Measurements from ENCODE around the gene FAM227B. TPM values are rescaled to one million over a fixed set of nuclear protein-coding genes. Genes with fewer than 3 reads are reported as not detected.
"Not testable (repeated sequence)": the region's sequence is repeated elsewhere in the genome, so short reads cannot be mapped to it uniquely, and the experiment has no call there.

FAM227B gene
- 5.1 TPM for total RNA-seq
- long read RNA-seq, partial matches to known transcripts = 0 of 15 reads
- long read RNA-seq, other reads (novel, unspliced or antisense) = 15 of 15 reads

- Histone ChIP-seq H3K9me3 (peaks cover 7% of the 10 kb centered on the region), H3K36me3 (peaks cover 5% of the 10 kb centered on the region), H3K27me3 (ENCODE audit: low read depth) (no peaks in the 10 kb centered on the region), H3K4me3 (peak within 1 kb of the TSS; percentile 78), H3K27ac (peak within 1 kb of the TSS; percentile 94), H3K4me1 (peaks cover 23% of the 10 kb centered on the region)
- intact Hi-C loops (cut with DNase I) = no loop called here
- DNase-seq (peak; percentile 99), ATAC-seq (peak; percentile 100)
- no peak for TF ChIP-seq CTCF (IDR thresholded peaks at IDR 0.05)
Observed at GRCh38 chr15:49620658-49621368, at the start of gene FAM227B, which contains the start of gene DTWD1. FAM227B (minus strand) TSS chr15:49620818; CDS start chr15:49615171, 5,647 bp downstream. DTWD1 (plus strand) TSS chr15:49621048; CDS start chr15:49625168, 4,120 bp downstream.

- TF ChIP-seq CTCF (IDR thresholded peaks at IDR 0.05) = no peak
- no peaks in the 10 kb centered on the region for H3K27me3 ChIP-seq (ENCODE audit: low read depth)
- ATAC-seq (no peak), DNase-seq (no peak)
- H3K27ac ChIP-seq = no peak overlapping the region
- H3K9me3 ChIP-seq = no peaks in the 10 kb centered on the region
- no peak overlapping the region for H3K4me3 ChIP-seq
- intact Hi-C loops (cut with DNase I) = no loop called here
- H3K36me3 ChIP-seq = no peaks in the 10 kb centered on the region
- H3K4me1 ChIP-seq = no peaks in the 10 kb centered on the region
Observed at GRCh38 chr15:49669288-49669687, 48.7 kb upstream of the FAM227B start.

GRCh38 chr15:49666486-49666885, 45.9 kb upstream of the FAM227B start:
- H3K27me3 ChIP-seq (ENCODE audit: low read depth); intact Hi-C loops (cut with DNase I); DNase-seq; H3K27ac ChIP-seq; H3K36me3 ChIP-seq; H3K4me1 ChIP-seq; ATAC-seq; H3K9me3 ChIP-seq; H3K4me3 ChIP-seq: not testable (repeated sequence)

GRCh38 chr15:49664716-49665115, 44.1 kb upstream of the FAM227B start:
- H3K27ac ChIP-seq = no peak overlapping the region
- H3K4me1 ChIP-seq = no peaks in the 10 kb centered on the region
- no peak overlapping the region for H3K4me3 ChIP-seq
- H3K36me3 ChIP-seq = no peaks in the 10 kb centered on the region
- no peaks in the 10 kb centered on the region for H3K27me3 ChIP-seq (ENCODE audit: low read depth)
- DNase-seq (no peak), ATAC-seq (no peak)
- H3K9me3 ChIP-seq = no peaks in the 10 kb centered on the region
- intact Hi-C loops (cut with DNase I) = no loop called here
- no peak for TF ChIP-seq CTCF (IDR thresholded peaks at IDR 0.05)

- no peaks in the 10 kb centered on the region for H3K4me1 ChIP-seq
- no peak overlapping the region for H3K4me3 ChIP-seq
- no peaks in the 10 kb centered on the region for H3K27me3 ChIP-seq (ENCODE audit: low read depth)
- no peak for ATAC-seq
- intact Hi-C loops (cut with DNase I) = no loop called here
- peaks cover 19% of the 10 kb centered on the region for H3K9me3 ChIP-seq
- no peak overlapping the region for H3K27ac ChIP-seq
- no peak for DNase-seq
- no peaks in the 10 kb centered on the region for H3K36me3 ChIP-seq
- no peak for TF ChIP-seq CTCF (IDR thresholded peaks at IDR 0.05)
Observed at GRCh38 chr15:49656734-49657133, 36.1 kb upstream of the FAM227B start.

- no peaks in the 10 kb centered on the region for H3K27me3 ChIP-seq (ENCODE audit: low read depth)
- DNase-seq = no peak
- no peaks in the 10 kb centered on the region for H3K36me3 ChIP-seq
- H3K4me1 ChIP-seq = no peaks in the 10 kb centered on the region
- ATAC-seq = no peak
- H3K4me3 ChIP-seq = no peak overlapping the region
- TF ChIP-seq CTCF (IDR thresholded peaks at IDR 0.05) = no peak
- peaks cover 19% of the 10 kb centered on the region for H3K9me3 ChIP-seq
- no peak overlapping the region for H3K27ac ChIP-seq
- intact Hi-C loops (cut with DNase I) = no loop called here
Observed at GRCh38 chr15:49652922-49653321, 32.3 kb upstream of the FAM227B start.
